IPS-15b (cell line): ENCODE measurements around the gene PRM1.

Experiments used
- H3K27me3 ChIP-seq: one replicate; pipeline ENCODE4 v1.6.1; 2013; ENCODE audit warnings: low read length; ENCODE audit not compliant: control insufficient read depth, insufficient read depth
- H3K36me3 ChIP-seq: one replicate; pipeline ENCODE4 v1.6.1; 2013; ENCODE audit warnings: low read length; ENCODE audit not compliant: control insufficient read depth, insufficient read depth
- H3K4me1 ChIP-seq: one replicate; pipeline ENCODE4 v1.6.1; 2013; ENCODE audit warnings: mild to moderate bottlenecking, low read length; ENCODE audit not compliant: control insufficient read depth, insufficient read depth
- H3K4me3 ChIP-seq: one replicate; pipeline ENCODE4 v1.5.1; 2013; ENCODE audit warnings: low read depth, low read length
- H3K9ac ChIP-seq: one replicate; pipeline ENCODE4 v1.6.1; 2013; ENCODE audit warnings: low read depth, mild to moderate bottlenecking, low read length
- H3K9me3 ChIP-seq: one replicate; pipeline ENCODE4 v1.6.1; 2013; ENCODE audit warnings: mild to moderate bottlenecking, low read length; ENCODE audit not compliant: control insufficient read depth, insufficient read depth

PRM1 gene

GRCh38 chr16:11253009-11253994 lies 27.8 kb downstream of the PRM1 start:
- H3K9ac ChIP-seq, result no peak overlapping the region
- H3K4me1 ChIP-seq, result peaks cover 8% of the 10 kb centered on the region
- H3K27me3 ChIP-seq, result peaks cover 2% of the 10 kb centered on the region
- peak overlapping the region; percentile 75 for H3K4me3 ChIP-seq
- H3K9me3 ChIP-seq, result no peaks in the 10 kb centered on the region
- H3K36me3 ChIP-seq, result peaks cover 16% of the 10 kb centered on the region

GRCh38 chr16:11252482-11252931 lies 28.6 kb downstream of the PRM1 start:
- no peak overlapping the region for H3K4me3 ChIP-seq
- peaks cover 6% of the 10 kb centered on the region for H3K4me1 ChIP-seq
- H3K9ac ChIP-seq, result no peak overlapping the region
- no peaks in the 10 kb centered on the region for H3K9me3 ChIP-seq
- H3K36me3 ChIP-seq, result peaks cover 16% of the 10 kb centered on the region
- H3K27me3 ChIP-seq, result no peaks in the 10 kb centered on the region

- Histone ChIP-seq H3K9me3 (no peaks in the 10 kb centered on the region), H3K36me3 (peaks cover 16% of the 10 kb centered on the region), H3K27me3 (no peaks in the 10 kb centered on the region), H3K4me3 (no peak overlapping the region), H3K4me1 (peaks cover 4% of the 10 kb centered on the region), H3K9ac (no peak overlapping the region)
Measured at GRCh38 chr16:11251525-11252481, 29.3 kb downstream of the PRM1 start.

GRCh38 chr16:11250786-11251524 lies 30.2 kb downstream of the PRM1 start:
- Histone ChIP-seq H3K9ac (no peak overlapping the region), H3K36me3 (peaks cover 16% of the 10 kb centered on the region), H3K9me3 (no peaks in the 10 kb centered on the region), H3K4me3 (no peak overlapping the region), H3K4me1 (peaks cover 4% of the 10 kb centered on the region), H3K27me3 (no peaks in the 10 kb centered on the region)

GRCh38 chr16:11250091-11250785 lies 30.9 kb downstream of the PRM1 start:
- Histone ChIP-seq H3K27me3 (no peaks in the 10 kb centered on the region), H3K4me1 (peaks cover 4% of the 10 kb centered on the region), H3K9me3 (no peaks in the 10 kb centered on the region), H3K9ac (no peak overlapping the region), H3K4me3 (no peak overlapping the region), H3K36me3 (peaks cover 16% of the 10 kb centered on the region)

GRCh38 chr16:11249233-11250061 lies 31.7 kb downstream of the PRM1 start:
- Histone ChIP-seq H3K9ac (no peak overlapping the region), H3K36me3 (peaks cover 10% of the 10 kb centered on the region), H3K4me1 (peaks cover 4% of the 10 kb centered on the region), H3K4me3 (no peak overlapping the region), H3K9me3 (no peaks in the 10 kb centered on the region), H3K27me3 (no peaks in the 10 kb centered on the region)

GRCh38 chr16:11248133-11248532 lies 33.0 kb downstream of the PRM1 start:
- H3K9ac ChIP-seq, result no peak overlapping the region

GRCh38 chr16:11245988-11246387 lies 35.1 kb downstream of the PRM1 start:
- Histone ChIP-seq H3K9me3 (no peaks in the 10 kb centered on the region), H3K27me3 (no peaks in the 10 kb centered on the region), H3K4me3 (no peak overlapping the region), H3K9ac (no peak overlapping the region), H3K4me1 (no peaks in the 10 kb centered on the region), H3K36me3 (no peaks in the 10 kb centered on the region)

More at GRCh38 chr16:11248133-11248532, 33.0 kb downstream of the PRM1 start:
- no peaks in the 10 kb centered on the region for H3K4me1 ChIP-seq
- no peaks in the 10 kb centered on the region for H3K9me3 ChIP-seq
- H3K4me3 ChIP-seq, result no peak overlapping the region
- peaks cover 3% of the 10 kb centered on the region for H3K36me3 ChIP-seq
- no peaks in the 10 kb centered on the region for H3K27me3 ChIP-seq

- no peaks in the 10 kb centered on the region for H3K27me3 ChIP-seq
Measured at GRCh38 chr16:11245222-11245737, 35.9 kb downstream of the PRM1 start.

GRCh38 chr16:11242658-11243057 lies 38.5 kb downstream of the PRM1 start:
- Histone ChIP-seq H3K27me3 (no peaks in the 10 kb centered on the region), H3K36me3 (no peaks in the 10 kb centered on the region), H3K9me3 (no peaks in the 10 kb centered on the region), H3K4me3 (no peak overlapping the region), H3K4me1 (no peaks in the 10 kb centered on the region), H3K9ac (no peak overlapping the region)

More at GRCh38 chr16:11245222-11245737, 35.9 kb downstream of the PRM1 start:
- Histone ChIP-seq H3K4me1 (no peaks in the 10 kb centered on the region), H3K4me3 (no peak overlapping the region), H3K9me3 (no peaks in the 10 kb centered on the region), H3K9ac (no peak overlapping the region), H3K36me3 (no peaks in the 10 kb centered on the region)
